ENCODE results near the gene SPIRE2. TPM values are rescaled to one million over a fixed set of nuclear protein-coding genes. Genes with fewer than 3 reads are reported as not detected.
A peak's percentile ranks its signal among the peaks of the same experiment; 100 is the strongest.
"Not testable (repeated sequence)": the region's sequence is repeated elsewhere in the genome, so short reads cannot be mapped to it uniquely, and the experiment has no call there.

SPIRE2 gene
- polyA plus RNA-seq, 3 donors = 10.4 to 19.5 (median 12.2) TPM

- no peak for DNase-seq (ENCODE audit: extremely low read depth in 1 of 11, low read depth in 9 of 11, low spot score in 4 of 11)
Observed at GRCh38 chr16:89828870-89829629, 775 bp downstream of the SPIRE2 start.

GRCh38 chr16:89829630-89830437 is 1.6 kb downstream of the SPIRE2 start:
- no peak for DNase-seq (ENCODE audit: extremely low read depth in 1 of 11, low read depth in 9 of 11, low spot score in 4 of 11)

- DNase-seq (ENCODE audit: extremely low read depth in 1 of 11, low read depth in 9 of 11, low spot score in 4 of 11) = no peak
Observed at GRCh38 chr16:89831810-89832328, 3.6 kb downstream of the SPIRE2 start.

GRCh38 chr16:89833664-89834363 is 5.5 kb downstream of the SPIRE2 start:
- DNase-seq (ENCODE audit: extremely low read depth in 1 of 11, low read depth in 9 of 11, low spot score in 4 of 11) = not testable (repeated sequence)

DNA sequence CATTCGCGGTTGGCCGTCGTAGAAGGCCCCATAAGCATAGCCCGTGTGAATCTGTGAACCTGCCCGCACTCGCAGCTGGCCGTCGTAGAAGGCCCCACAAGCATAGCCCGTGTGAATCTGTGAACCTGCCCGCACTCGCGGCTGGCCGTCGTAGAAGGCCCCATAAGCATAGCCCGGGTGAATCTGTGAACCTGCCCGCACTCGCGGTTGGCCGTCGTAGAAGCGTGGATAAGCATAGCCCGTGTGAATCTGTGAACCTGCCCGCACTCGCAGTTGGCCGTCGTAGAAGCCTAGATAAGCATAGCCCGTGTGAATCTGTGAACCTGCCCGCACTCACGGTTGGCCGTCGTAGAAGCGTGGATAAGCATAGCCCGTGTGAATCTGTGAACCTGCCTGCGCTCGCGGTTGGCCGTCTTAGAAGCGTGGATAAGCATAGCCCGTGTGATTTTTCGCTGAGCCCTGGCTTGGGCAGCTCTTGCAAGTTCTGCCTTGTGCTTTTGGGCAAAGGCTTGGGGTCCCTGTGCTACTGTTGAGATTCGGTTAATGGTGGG is 6.6 kb downstream of the SPIRE2 start:
- not testable (repeated sequence) for DNase-seq (ENCODE audit: extremely low read depth in 1 of 11, low read depth in 9 of 11, low spot score in 4 of 11)

DNA sequence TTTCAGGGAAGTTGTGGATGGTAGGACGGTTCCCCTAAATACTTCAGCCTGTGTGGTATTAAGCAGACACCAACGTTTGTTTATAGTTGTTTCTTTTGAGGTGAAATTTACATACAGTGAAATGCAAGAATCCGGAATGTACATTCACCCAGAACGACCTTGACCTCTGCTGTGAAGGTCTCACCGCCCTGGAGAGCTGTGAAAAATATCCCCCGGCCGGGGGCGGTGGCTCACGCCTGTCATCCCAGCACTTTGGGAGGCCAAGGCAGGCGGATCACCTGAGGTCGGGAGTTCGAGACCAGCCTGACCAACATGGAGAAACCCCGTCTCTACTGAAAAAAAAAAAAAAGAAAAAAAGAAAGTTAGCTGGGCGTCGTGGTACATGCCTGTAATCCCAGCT is 8.2 kb downstream of the SPIRE2 start:
- DNase-seq (ENCODE audit: extremely low read depth in 1 of 11, low read depth in 9 of 11, low spot score in 4 of 11) = not testable (repeated sequence)

DNA sequence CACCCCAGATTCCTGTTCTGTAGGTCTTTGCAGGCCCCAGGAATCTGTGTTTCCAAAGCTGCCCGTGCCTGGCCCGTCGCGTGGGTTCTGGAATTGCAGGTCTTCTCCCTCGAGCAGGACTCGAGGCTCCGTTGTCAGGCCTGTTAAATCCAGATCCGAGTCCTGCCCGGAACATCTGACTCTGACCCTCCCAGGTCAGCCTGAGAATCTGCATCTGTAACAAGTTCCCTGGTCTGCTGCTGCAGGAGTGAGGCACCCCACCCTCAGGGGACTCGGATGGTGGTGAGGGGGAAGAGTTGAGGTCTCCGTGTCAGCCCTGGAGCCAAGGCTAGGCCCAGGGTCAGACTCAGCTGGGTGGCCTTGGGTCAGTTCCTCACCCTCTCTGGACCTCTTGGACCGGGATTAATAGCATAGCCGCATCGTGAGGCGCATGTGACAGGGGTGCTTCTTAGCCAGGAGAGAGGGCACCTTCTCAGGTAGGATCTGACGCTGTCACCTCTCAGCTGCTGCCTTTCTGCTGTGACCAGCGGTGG is 8.8 kb downstream of the SPIRE2 start:
- DNase-seq (ENCODE audit: extremely low read depth in 1 of 11, low read depth in 9 of 11, low spot score in 4 of 11) = no peak

DNA sequence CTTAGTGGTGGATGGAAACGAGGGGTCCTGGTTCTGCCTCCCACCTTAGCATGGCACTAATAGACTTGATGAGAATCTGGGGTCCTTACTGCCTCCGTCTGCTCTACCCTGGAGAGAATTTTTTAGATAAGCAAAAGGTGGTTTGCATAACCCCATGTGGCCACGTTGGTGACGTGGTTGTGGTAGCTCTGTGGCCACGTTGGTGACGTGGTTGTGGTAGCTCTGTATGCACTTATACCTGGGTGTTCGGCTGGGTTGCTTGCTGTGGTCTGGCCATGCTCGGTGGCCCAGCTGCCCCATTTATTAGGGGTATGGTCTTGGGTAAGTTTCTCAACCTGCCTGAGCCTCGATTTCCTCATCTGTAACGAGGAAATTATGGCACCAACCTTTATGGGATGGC is 13.0 kb downstream of the SPIRE2 start:
- no peak for DNase-seq (ENCODE audit: extremely low read depth in 1 of 11, low read depth in 9 of 11, low spot score in 4 of 11)

- peak in 3 of 11 donors; percentile 65 to 78 (median 68) for DNase-seq (ENCODE audit: extremely low read depth in 1 of 11, low read depth in 9 of 11, low spot score in 4 of 11)
Observed at GRCh38 chr16:89842471-89843408, 14.5 kb downstream of the SPIRE2 start.

DNA sequence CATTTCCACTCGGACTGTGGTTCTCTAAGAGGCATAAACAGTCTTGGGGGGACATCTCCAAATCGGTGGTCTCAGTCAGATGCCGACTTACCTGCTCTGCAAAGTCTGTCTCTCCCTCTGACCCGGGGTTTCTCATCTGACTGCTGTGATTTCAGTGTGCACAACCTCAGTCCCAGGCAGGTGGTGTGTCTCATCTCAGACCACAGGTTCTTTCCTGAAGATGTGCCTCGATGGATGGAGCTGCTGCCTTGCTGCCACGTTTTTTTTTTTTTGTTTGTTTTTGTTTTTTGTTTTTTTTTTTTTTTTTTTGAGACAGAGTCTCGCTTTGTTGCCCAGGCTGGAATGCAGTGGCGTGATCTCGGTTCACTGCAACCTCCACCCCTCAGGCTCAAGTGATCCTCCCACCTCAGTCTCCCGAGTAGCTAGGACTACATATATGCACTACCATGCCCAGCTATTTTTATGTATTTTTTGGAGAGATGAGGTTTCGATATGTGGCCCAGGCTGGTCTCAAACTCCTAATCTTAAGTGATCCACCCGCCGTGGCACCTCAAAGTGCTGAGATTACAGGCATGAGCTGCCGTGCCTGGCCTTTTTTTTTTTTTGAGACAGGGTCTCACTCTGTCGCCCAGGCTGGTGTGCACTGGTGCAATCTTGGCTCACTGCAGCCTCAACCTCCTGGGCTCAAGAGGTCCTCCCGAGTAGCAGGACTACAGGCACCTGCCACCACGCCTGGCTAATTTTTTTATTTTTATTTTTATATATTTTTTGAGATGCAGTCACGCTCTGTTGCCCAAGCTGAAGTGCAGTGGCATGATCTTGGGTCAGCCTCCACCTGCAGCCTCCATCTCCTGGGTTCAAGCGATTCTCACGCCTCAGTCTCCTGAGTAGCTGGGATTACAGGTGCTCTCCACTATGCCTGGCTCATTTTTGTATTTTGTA is 15.4 kb downstream of the SPIRE2 start:
- no peak for DNase-seq (ENCODE audit: extremely low read depth in 1 of 11, low read depth in 9 of 11, low spot score in 4 of 11)

DNA sequence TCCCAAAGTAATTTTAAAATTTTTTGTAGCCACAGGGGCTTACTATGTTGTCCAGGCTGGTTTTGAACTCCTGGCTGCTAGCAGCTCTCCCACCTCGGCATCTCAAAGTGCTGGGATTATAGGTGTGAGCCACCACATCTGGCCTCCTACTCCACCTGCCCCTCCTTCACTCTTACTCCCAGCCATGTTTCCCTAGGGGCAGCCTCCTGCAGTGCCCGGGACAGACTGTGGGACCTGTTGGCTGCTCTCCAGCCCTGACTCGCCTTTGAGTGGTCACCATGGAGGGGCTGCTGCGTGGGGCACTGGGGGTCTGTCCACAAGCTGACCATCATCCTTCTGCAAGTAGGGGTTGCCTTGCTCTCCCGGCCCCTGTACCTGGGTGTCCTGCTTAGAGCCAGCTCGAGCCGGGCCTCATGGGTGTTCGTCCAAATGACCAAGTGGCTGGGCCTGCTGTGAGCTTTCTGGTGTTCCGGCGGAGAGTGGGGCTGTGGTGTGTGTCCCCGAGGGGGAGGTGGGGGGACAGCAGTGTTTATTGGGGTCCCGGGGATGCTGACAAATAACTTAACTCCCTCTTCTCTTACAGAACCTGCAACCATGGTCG is 16.6 kb downstream of the SPIRE2 start:
- no peak for DNase-seq (ENCODE audit: extremely low read depth in 1 of 11, low read depth in 9 of 11, low spot score in 4 of 11)

DNA sequence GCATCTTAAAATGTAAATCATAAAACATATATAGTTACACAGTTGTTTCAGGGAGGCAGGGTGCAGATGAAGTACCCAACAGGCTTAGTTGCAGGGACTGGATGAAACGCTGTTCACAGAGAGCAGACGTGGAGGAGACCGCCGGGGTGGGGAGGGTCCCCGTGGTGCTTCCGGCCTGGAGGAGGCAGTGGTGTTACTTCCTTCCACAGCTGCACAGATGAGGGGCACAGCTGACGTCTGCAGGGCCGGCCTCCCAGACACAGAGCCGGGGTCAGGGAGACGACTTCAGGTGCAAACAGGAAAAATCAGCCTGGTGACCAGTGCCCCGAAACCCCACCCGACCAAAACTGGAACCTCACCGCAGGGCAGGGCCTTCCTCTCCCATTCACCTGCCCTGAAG is 17.1 kb downstream of the SPIRE2 start:
- no peak for DNase-seq (ENCODE audit: extremely low read depth in 1 of 11, low read depth in 9 of 11, low spot score in 4 of 11)

GRCh38 chr16:89847051-89847939 is 19.0 kb downstream of the SPIRE2 start:
- DNase-seq (ENCODE audit: extremely low read depth in 1 of 11, low read depth in 9 of 11, low spot score in 4 of 11) = no peak

GRCh38 chr16:89847940-89848297 is 19.6 kb downstream of the SPIRE2 start:
- DNase-seq (ENCODE audit: extremely low read depth in 1 of 11, low read depth in 9 of 11, low spot score in 4 of 11) = no peak

- DNase-seq (ENCODE audit: extremely low read depth in 1 of 11, low read depth in 9 of 11, low spot score in 4 of 11) = no peak
Observed at GRCh38 chr16:89848974-89849373, 20.7 kb downstream of the SPIRE2 start.
